MM.1S (cell line): ENCODE results near the gene LAMA3.

Experiments used
- DNase-seq: peaks from one replicate; pipeline ENCODE4 v3.0.0-alpha.2; 2015
- H2AFZ ChIP-seq: fragments of 300-600 bp; sonication (generic); 2 replicates; pipeline ENCODE4 v1.6.0; 2016; ENCODE audit warnings: antibody characterized with exemption, low read length
- H3F3A ChIP-seq: fragments of 300-600 bp; sonication (generic); 2 replicates; pipeline ENCODE4 v1.6.1; 2016; ENCODE audit warnings: mild to moderate bottlenecking, antibody characterized with exemption, low read length, moderate library complexity, mixed read lengths; ENCODE audit not compliant: insufficient read depth
- H3K27ac ChIP-seq: fragments of 300-600 bp; sonication (generic); 2 replicates; pipeline ENCODE4 v1.5.1; 2016; ENCODE audit warnings: mild to moderate bottlenecking, low read length
- H3K27me3 ChIP-seq: fragments of 300-600 bp; sonication (generic); replicated peaks from 2 replicates; pipeline ENCODE4 v1.6.0; 2016; ENCODE audit warnings: low read length; ENCODE audit not compliant: insufficient read depth
- H3K36me3 ChIP-seq: fragments of 300-600 bp; sonication (generic); replicated peaks from 2 replicates; pipeline ENCODE4 v1.6.1; 2016; ENCODE audit warnings: mild to moderate bottlenecking, low read length, mixed read lengths; ENCODE audit not compliant: insufficient read depth
- H3K4me1 ChIP-seq: fragments of 300-600 bp; sonication (generic); 2 replicates; pipeline ENCODE4 v1.6.1; 2016; ENCODE audit warnings: low read length, mixed read lengths
- H3K4me2 ChIP-seq: fragments of 300-600 bp; sonication (generic); 2 replicates; pipeline ENCODE4 v1.6.0; 2016; ENCODE audit warnings: low read depth, low read length
- H3K4me3 ChIP-seq: fragments of 300-600 bp; sonication (generic); 2 replicates; pipeline ENCODE4 v1.5.1; 2016; ENCODE audit warnings: low read length, mixed read lengths
- H3K79me2 ChIP-seq: fragments of 300-600 bp; sonication (generic); 2 replicates; pipeline ENCODE4 v1.6.1; 2016; ENCODE audit warnings: mixed run types, low read length, mixed read lengths
- H3K9ac ChIP-seq: fragments of 300-600 bp; sonication (generic); 2 replicates; pipeline ENCODE4 v1.6.1; 2016; ENCODE audit warnings: low read length, mixed read lengths
- H3K9me2 ChIP-seq: fragments of 300-600 bp; sonication (generic); replicated peaks from 2 replicates; pipeline ENCODE4 v1.6.1; 2016; ENCODE audit warnings: mild to moderate bottlenecking, low read length, mixed read lengths; ENCODE audit not compliant: insufficient read depth
- H3K9me3 ChIP-seq: fragments of 300-600 bp; sonication (generic); replicated peaks from 2 replicates; pipeline ENCODE4 v1.6.1; 2016; ENCODE audit warnings: mild to moderate bottlenecking, low read length, mixed read lengths; ENCODE audit not compliant: insufficient read depth
- H4K20me1 ChIP-seq: fragments of 300-600 bp; sonication (generic); 2 replicates; pipeline ENCODE4 v1.6.1; 2016; ENCODE audit warnings: mild to moderate bottlenecking, low read length, moderate library complexity, mixed read lengths; ENCODE audit not compliant: insufficient read depth
- CTCF ChIP-seq: fragments of 300-600 bp; sonication (generic); IDR thresholded peaks from 2 replicates; pipeline ENCODE4 v1.5.1; 2016; ENCODE audit warnings: antibody characterized with exemption, low read length, mixed read lengths
- EZH2 ChIP-seq: fragments of 300-600 bp; sonication (generic); optimal IDR thresholded peaks from 2 replicates; pipeline ENCODE3; 2017; ENCODE audit warnings: low read depth, mild to moderate bottlenecking, antibody characterized with exemption, low read length, mixed read lengths
- EZH2phosphoT487 ChIP-seq: fragments of 300-600 bp; sonication (generic); IDR thresholded peaks from 2 replicates; pipeline ENCODE4 v1.6.1; 2018; ENCODE audit warnings: antibody characterized with exemption, low read length

The LAMA3 gene

GRCh38 chr18:23735021-23735464 is 45.8 kb downstream of the LAMA3 start:
- Histone ChIP-seq H3K79me2 (no peaks in the 10 kb centered on the region), H3K4me1 (no peaks in the 10 kb centered on the region), H3K9ac (no peak overlapping the region), H3F3A (no peaks in the 10 kb centered on the region), H3K9me2 (no peaks in the 10 kb centered on the region), H3K4me2 (no peak overlapping the region), H4K20me1 (no peaks in the 10 kb centered on the region), H3K9me3 (no peaks in the 10 kb centered on the region), H3K27me3 (no peaks in the 10 kb centered on the region), H3K4me3 (no peak overlapping the region), H3K36me3 (no peaks in the 10 kb centered on the region), H3K27ac (no peak overlapping the region), H2AFZ (no peak overlapping the region)
- no peak for TF ChIP-seq EZH2phosphoT487
- TF ChIP-seq CTCF: no peak
- TF ChIP-seq EZH2: no peak
- DNase-seq: no peak

- Histone ChIP-seq H3K9ac (no peak overlapping the region), H3K36me3 (no peaks in the 10 kb centered on the region), H3K9me3 (no peaks in the 10 kb centered on the region), H3K4me1 (no peaks in the 10 kb centered on the region), H3K27ac (no peak overlapping the region), H3F3A (no peaks in the 10 kb centered on the region), H3K27me3 (no peaks in the 10 kb centered on the region), H4K20me1 (no peaks in the 10 kb centered on the region), H3K4me3 (no peak overlapping the region), H3K4me2 (no peak overlapping the region), H2AFZ (no peak overlapping the region), H3K79me2 (no peaks in the 10 kb centered on the region), H3K9me2 (no peaks in the 10 kb centered on the region)
- TF ChIP-seq CTCF: no peak
- no peak for TF ChIP-seq EZH2phosphoT487
- no peak for TF ChIP-seq EZH2
- DNase-seq: no peak
These were observed 48.3 kb downstream of the LAMA3 start for GRCh38 chr18:23737578-23737977.

- no peaks in the 10 kb centered on the region for H3K27me3 ChIP-seq
- H3K9ac ChIP-seq: no peak overlapping the region
- no peaks in the 10 kb centered on the region for H3F3A ChIP-seq
- TF ChIP-seq EZH2 (no peak), EZH2phosphoT487 (no peak), CTCF (no peak)
- H3K9me2 ChIP-seq: no peaks in the 10 kb centered on the region
- no peak overlapping the region for H3K27ac ChIP-seq
- H3K4me1 ChIP-seq: no peaks in the 10 kb centered on the region
- no peaks in the 10 kb centered on the region for H3K79me2 ChIP-seq
- H4K20me1 ChIP-seq: no peaks in the 10 kb centered on the region
- no peak for DNase-seq
- H3K4me2 ChIP-seq: no peak overlapping the region
- H2AFZ ChIP-seq: no peak overlapping the region
- H3K36me3 ChIP-seq: no peaks in the 10 kb centered on the region
- H3K4me3 ChIP-seq: no peak overlapping the region
- H3K9me3 ChIP-seq: no peaks in the 10 kb centered on the region
These were observed 48.9 kb downstream of the LAMA3 start for GRCh38 chr18:23738151-23738550.

- no peaks in the 10 kb centered on the region for H4K20me1 ChIP-seq
- H3K9me2 ChIP-seq: no peaks in the 10 kb centered on the region
- TF ChIP-seq EZH2 (no peak), EZH2phosphoT487 (no peak), CTCF (no peak)
- no peaks in the 10 kb centered on the region for H3F3A ChIP-seq
- H3K27ac ChIP-seq: no peak overlapping the region
- no peaks in the 10 kb centered on the region for H3K9me3 ChIP-seq
- no peak overlapping the region for H2AFZ ChIP-seq
- no peaks in the 10 kb centered on the region for H3K36me3 ChIP-seq
- no peak for DNase-seq
- no peaks in the 10 kb centered on the region for H3K27me3 ChIP-seq
- H3K4me2 ChIP-seq: no peak overlapping the region
- no peaks in the 10 kb centered on the region for H3K4me1 ChIP-seq
- H3K4me3 ChIP-seq: no peak overlapping the region
- H3K79me2 ChIP-seq: no peaks in the 10 kb centered on the region
- no peak overlapping the region for H3K9ac ChIP-seq
These were observed 49.3 kb downstream of the LAMA3 start for GRCh38 chr18:23738575-23738974.
